Neural progenitor cell (in vitro differentiated cells): ENCODE data around the gene NRG3. TPM values are rescaled to one million over a fixed set of nuclear protein-coding genes. Genes with fewer than 3 reads are reported as not detected.

Experiments
- DNase-seq: peaks from one replicate; pipeline ENCODE4 v3.0.0-alpha.2; 2016; ENCODE audit warnings: low spot score
- H2AFZ ChIP-seq: fragments of 200-600 bp; sonication (generic); replicated peaks from 2 replicates; pipeline ENCODE4 v1.6.1; 2016; ENCODE audit warnings: antibody characterized with exemption
- H3F3A ChIP-seq: fragments of 200-600 bp; sonication (generic); 2 replicates; pipeline ENCODE4 v1.6.1; 2016; ENCODE audit warnings: antibody characterized with exemption, low read depth
- H3K27ac ChIP-seq: fragments of 200-600 bp; sonication (generic); 2 replicates; pipeline ENCODE4 v1.5.1; 2016; ENCODE audit warnings: mild to moderate bottlenecking
- H3K27me3 ChIP-seq: fragments of 200-600 bp; sonication (generic); 2 replicates; pipeline ENCODE4 v1.6.1; 2016; ENCODE audit warnings: mild to moderate bottlenecking, moderate library complexity
- H3K36me3 ChIP-seq: fragments of 200-600 bp; sonication (generic); 2 replicates; pipeline ENCODE4 v1.5.1; 2016
- H3K4me1 ChIP-seq: fragments of 200-600 bp; sonication (generic); 2 replicates; pipeline ENCODE4 v1.6.1; 2016; ENCODE audit warnings: mixed run types
- H3K4me2 ChIP-seq: fragments of 200-600 bp; sonication (generic); 2 replicates; pipeline ENCODE4 v1.6.1; 2016
- H3K4me3 ChIP-seq: fragments of 200-600 bp; sonication (generic); 2 replicates; pipeline ENCODE4 v1.5.1; 2016
- H3K79me2 ChIP-seq: fragments of 200-600 bp; sonication (generic); 2 replicates; pipeline ENCODE4 v1.6.1; 2016; ENCODE audit warnings: low read depth
- H3K9ac ChIP-seq: fragments of 200-600 bp; sonication (generic); 2 replicates; pipeline ENCODE4 v1.6.1; 2016
- H3K9me3 ChIP-seq: fragments of 200-600 bp; sonication (generic); 2 replicates; pipeline ENCODE4 v1.5.1; 2016; ENCODE audit warnings: low read depth
- H4K20me1 ChIP-seq: fragments of 200-600 bp; sonication (generic); 2 replicates; pipeline ENCODE4 v1.6.1; 2016; ENCODE audit warnings: low read depth
- H3K27ac Mint-ChIP-seq: 3 replicates; pipeline ENCODE4 v1.8.0; 2021; ENCODE audit warnings: mixed read lengths
- H3K27me3 Mint-ChIP-seq: 2 replicates; pipeline ENCODE4 v1.8.0; 2022; ENCODE audit warnings: low read depth, mild to moderate bottlenecking, inconsistent platforms, moderate library complexity, mixed read lengths; ENCODE audit not compliant: insufficient read depth
- H3K36me3 Mint-ChIP-seq: 3 replicates; pipeline ENCODE4 v1.8.0; 2021; ENCODE audit warnings: mixed read lengths
- H3K4me1 Mint-ChIP-seq: 3 replicates; pipeline ENCODE4 v1.8.0; 2021; ENCODE audit warnings: mixed read lengths
- H3K4me3 Mint-ChIP-seq: 3 replicates; pipeline ENCODE4 v1.8.0; 2021; ENCODE audit warnings: mild to moderate bottlenecking, moderate library complexity, mixed read lengths
- H3K9me3 Mint-ChIP-seq: 3 replicates; pipeline ENCODE4 v1.8.0; 2020; ENCODE audit warnings: mixed read lengths
- EZH2 ChIP-seq: fragments of 200-600 bp; sonication (generic); IDR thresholded peaks from 2 replicates; pipeline ENCODE4 v1.6.1; 2017; ENCODE audit warnings: antibody characterized with exemption, mild to moderate bottlenecking, moderate library complexity
- EZH2phosphoT487 ChIP-seq: fragments of 200-600 bp; sonication (generic); IDR thresholded peaks from 2 replicates; pipeline ENCODE4 v1.6.1; 2017; ENCODE audit warnings: antibody characterized with exemption
- total RNA-seq: library from RNA; depleted of rRNA; stranded (reverse); fragments of >200 nt; gene quantifications from 2 replicates; pipeline ENCODE4 v1.2.3, GENCODE V29; 2015; ENCODE audit warnings: low replicate concordance
- TF ChIP-seq, protein P1 (sequence below): fragments of 200-600 bp; sonication (generic); IDR thresholded peaks from 2 replicates; pipeline ENCODE4 v1.5.1; 2017; ENCODE audit warnings: antibody characterized with exemption, mild to moderate bottlenecking

NRG3 gene
- total RNA-seq, 1 donor from 2014 or later, result 1.9 TPM

DNA sequence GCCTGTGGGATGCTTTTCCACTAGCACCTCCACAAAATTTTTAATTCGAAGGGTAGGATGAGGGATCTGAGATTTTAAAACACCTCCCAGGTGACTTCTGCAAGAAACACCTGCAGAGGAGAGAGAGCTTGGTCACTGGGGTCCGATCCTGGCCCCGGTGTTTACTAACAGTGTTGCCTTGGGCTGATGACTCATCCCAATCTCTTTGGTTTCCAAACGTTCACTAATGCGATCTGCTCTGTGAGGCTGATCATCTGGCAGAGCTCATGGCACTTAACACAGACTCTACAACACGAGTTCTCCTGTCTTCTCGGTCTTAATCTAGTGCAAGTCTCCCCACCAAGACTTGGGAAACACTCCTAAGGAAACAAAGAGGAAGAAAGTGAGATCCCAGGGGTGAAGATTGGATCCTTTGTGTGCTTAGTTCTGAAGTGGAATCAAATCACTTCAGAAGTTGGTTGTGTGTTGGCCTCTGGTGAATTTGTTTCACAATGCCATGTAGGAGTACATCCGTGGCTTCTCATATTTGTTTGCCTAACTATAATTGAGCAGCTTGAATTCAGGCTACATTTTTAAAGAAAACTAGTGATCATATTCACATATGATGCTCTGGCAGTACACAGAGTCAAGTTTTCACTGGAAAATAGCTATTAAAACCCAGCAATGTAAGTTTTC is 407.9 kb downstream of the NRG3 start:
- no peaks in the 10 kb centered on the region for H3K79me2 ChIP-seq
- TF ChIP-seq, protein P1, sequence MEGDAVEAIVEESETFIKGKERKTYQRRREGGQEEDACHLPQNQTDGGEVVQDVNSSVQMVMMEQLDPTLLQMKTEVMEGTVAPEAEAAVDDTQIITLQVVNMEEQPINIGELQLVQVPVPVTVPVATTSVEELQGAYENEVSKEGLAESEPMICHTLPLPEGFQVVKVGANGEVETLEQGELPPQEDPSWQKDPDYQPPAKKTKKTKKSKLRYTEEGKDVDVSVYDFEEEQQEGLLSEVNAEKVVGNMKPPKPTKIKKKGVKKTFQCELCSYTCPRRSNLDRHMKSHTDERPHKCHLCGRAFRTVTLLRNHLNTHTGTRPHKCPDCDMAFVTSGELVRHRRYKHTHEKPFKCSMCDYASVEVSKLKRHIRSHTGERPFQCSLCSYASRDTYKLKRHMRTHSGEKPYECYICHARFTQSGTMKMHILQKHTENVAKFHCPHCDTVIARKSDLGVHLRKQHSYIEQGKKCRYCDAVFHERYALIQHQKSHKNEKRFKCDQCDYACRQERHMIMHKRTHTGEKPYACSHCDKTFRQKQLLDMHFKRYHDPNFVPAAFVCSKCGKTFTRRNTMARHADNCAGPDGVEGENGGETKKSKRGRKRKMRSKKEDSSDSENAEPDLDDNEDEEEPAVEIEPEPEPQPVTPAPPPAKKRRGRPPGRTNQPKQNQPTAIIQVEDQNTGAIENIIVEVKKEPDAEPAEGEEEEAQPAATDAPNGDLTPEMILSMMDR, result no peak
- TF ChIP-seq EZH2 (no peak), EZH2phosphoT487 (no peak)
- H4K20me1 ChIP-seq, result no peaks in the 10 kb centered on the region
- no peak overlapping the region for H3K4me3 Mint-ChIP-seq
- H3K27me3 Mint-ChIP-seq, result no peaks in the 10 kb centered on the region
- H2AFZ ChIP-seq, result no peak overlapping the region
- no peaks in the 10 kb centered on the region for H3K9me3 ChIP-seq
- H3K4me1 Mint-ChIP-seq, result no peaks in the 10 kb centered on the region
- no peak for DNase-seq
- H3K27ac Mint-ChIP-seq, result no peak overlapping the region
- H3K36me3 ChIP-seq, result no peaks in the 10 kb centered on the region
- H3K9ac ChIP-seq, result no peak overlapping the region
- no peak overlapping the region for H3K4me3 ChIP-seq
- H3K4me1 ChIP-seq, result no peaks in the 10 kb centered on the region
- H3K27me3 ChIP-seq, result no peaks in the 10 kb centered on the region
- no peak overlapping the region for H3K4me2 ChIP-seq
- H3K27ac ChIP-seq, result no peak overlapping the region
- no peaks in the 10 kb centered on the region for H3K36me3 Mint-ChIP-seq
- H3K9me3 Mint-ChIP-seq, result no peaks in the 10 kb centered on the region
- no peaks in the 10 kb centered on the region for H3F3A ChIP-seq

DNA sequence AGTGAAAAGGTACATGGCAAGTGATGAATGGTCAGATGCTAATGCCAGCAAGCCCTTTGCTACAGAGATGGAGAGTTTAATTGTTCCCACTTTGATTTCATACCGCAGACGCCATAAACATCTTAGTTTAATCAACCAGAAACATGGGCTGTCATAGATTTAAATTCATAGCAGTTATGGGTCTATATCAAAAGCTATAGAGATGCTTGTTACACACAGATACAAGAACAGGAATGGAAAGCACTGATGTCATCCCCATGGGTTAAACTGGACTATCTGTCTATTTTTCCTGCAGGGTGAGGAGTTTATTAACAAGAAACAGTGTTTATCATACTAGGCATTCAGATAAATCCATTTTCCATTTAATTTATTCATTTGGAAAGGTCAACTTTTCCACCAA is 409.2 kb downstream of the NRG3 start:
- H3F3A ChIP-seq, result no peaks in the 10 kb centered on the region
- no peak overlapping the region for H3K4me2 ChIP-seq
- no peak overlapping the region for H3K9ac ChIP-seq
- no peaks in the 10 kb centered on the region for H3K36me3 Mint-ChIP-seq
- no peak overlapping the region for H3K4me3 ChIP-seq
- H3K9me3 ChIP-seq, result no peaks in the 10 kb centered on the region
- H3K4me1 Mint-ChIP-seq, result no peaks in the 10 kb centered on the region
- no peaks in the 10 kb centered on the region for H3K9me3 Mint-ChIP-seq
- H3K4me3 Mint-ChIP-seq, result no peak overlapping the region
- TF ChIP-seq EZH2, result no peak
- TF ChIP-seq, protein P1, result no peak
- no peak for TF ChIP-seq EZH2phosphoT487
- H3K27me3 ChIP-seq, result no peaks in the 10 kb centered on the region
- H3K27ac ChIP-seq, result no peak overlapping the region
- no peaks in the 10 kb centered on the region for H3K4me1 ChIP-seq
- H3K27ac Mint-ChIP-seq, result no peak overlapping the region
- H3K79me2 ChIP-seq, result no peaks in the 10 kb centered on the region
- no peaks in the 10 kb centered on the region for H3K36me3 ChIP-seq
- H4K20me1 ChIP-seq, result no peaks in the 10 kb centered on the region
- H3K27me3 Mint-ChIP-seq, result no peaks in the 10 kb centered on the region
- no peak overlapping the region for H2AFZ ChIP-seq
- DNase-seq, result no peak

DNA sequence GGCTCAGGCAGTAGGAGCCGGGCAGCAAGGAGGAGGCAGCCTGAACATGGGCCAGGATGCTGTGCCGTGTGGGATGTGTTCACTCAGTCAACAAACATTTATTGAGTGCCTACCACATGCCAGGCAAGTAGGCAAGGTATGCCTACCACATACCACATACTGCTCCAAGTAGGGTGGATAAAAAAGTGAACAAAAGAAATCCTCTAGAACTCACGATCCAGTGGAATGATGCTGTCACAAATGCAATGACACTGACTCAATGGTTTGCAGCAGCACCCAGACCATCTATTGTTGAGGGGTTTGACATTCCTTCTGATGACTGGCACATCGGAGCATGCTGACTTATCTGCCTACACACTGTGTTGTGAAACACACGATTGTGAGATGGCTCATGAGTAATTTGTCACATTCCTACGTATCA is 413.5 kb downstream of the NRG3 start:
- TF ChIP-seq, protein P1, result no peak
- no peak for TF ChIP-seq EZH2phosphoT487
- TF ChIP-seq EZH2, result no peak
- H3F3A ChIP-seq, result no peaks in the 10 kb centered on the region
- no peak overlapping the region for H3K27ac ChIP-seq
- no peaks in the 10 kb centered on the region for H3K4me1 ChIP-seq
- no peaks in the 10 kb centered on the region for H3K27me3 ChIP-seq
- DNase-seq, result no peak
- H3K9me3 Mint-ChIP-seq, result no peaks in the 10 kb centered on the region
- no peaks in the 10 kb centered on the region for H3K27me3 Mint-ChIP-seq
- no peaks in the 10 kb centered on the region for H3K36me3 ChIP-seq
- no peak overlapping the region for H3K4me3 Mint-ChIP-seq
- H3K9ac ChIP-seq, result no peak overlapping the region
- H4K20me1 ChIP-seq, result no peaks in the 10 kb centered on the region
- H3K79me2 ChIP-seq, result no peaks in the 10 kb centered on the region
- no peak overlapping the region for H3K4me3 ChIP-seq
- H3K4me1 Mint-ChIP-seq, result no peaks in the 10 kb centered on the region
- H3K4me2 ChIP-seq, result no peak overlapping the region
- H3K36me3 Mint-ChIP-seq, result no peaks in the 10 kb centered on the region
- no peak overlapping the region for H2AFZ ChIP-seq
- no peak overlapping the region for H3K27ac Mint-ChIP-seq
- no peaks in the 10 kb centered on the region for H3K9me3 ChIP-seq
